ENCODE data around the gene EID3. TPM values are rescaled to one million over a fixed set of nuclear protein-coding genes. Genes with fewer than 3 reads are reported as not detected.
"Not testable (repeated sequence)": the region's sequence is repeated elsewhere in the genome, so short reads cannot be mapped to it uniquely, and the experiment has no call there.

EID3 gene
- total and polyA plus RNA-seq, 12 donors: 0.48 to 1.8 (median 1.0) TPM

DNA sequence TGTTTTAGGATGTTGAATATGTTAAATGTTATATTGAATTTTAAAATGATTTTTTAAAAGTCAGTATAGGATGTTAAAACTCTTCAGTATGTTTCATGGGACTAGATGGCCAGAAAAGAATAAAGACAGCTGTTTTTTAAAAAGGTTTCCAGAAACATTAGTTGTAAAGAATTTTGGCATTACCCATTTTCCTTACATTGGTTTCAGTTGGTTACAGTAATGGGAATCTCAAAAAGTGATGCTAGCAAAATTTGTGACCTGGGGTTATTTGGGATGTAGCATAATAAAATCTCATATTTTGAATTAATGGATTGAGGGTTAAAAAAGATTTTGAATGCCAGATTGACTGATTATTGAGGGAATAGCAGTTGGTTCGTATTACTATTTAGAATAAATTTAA is 25.3 kb downstream of the EID3 start:
- H3K36me3 ChIP-seq: peaks cover 0 to 100% (median 58%) of the 10 kb centered on the region in 9 donors

GRCh38 chr12:104329707-104330532 is 26.4 kb downstream of the EID3 start:
- Histone ChIP-seq H3K4me3 (no peak overlapping the region), H3K36me3 (peaks cover 0 to 100% (median 62%) of the 10 kb centered on the region in 9 donors), H3K27ac (no peak overlapping the region), H3K4me1 (no peaks in the 10 kb centered on the region), H3K9me3 (no peaks in the 10 kb centered on the region), H3K27me3 (no peaks in the 10 kb centered on the region)
- ATAC-seq: no peak
- TF ChIP-seq, protein P1, sequence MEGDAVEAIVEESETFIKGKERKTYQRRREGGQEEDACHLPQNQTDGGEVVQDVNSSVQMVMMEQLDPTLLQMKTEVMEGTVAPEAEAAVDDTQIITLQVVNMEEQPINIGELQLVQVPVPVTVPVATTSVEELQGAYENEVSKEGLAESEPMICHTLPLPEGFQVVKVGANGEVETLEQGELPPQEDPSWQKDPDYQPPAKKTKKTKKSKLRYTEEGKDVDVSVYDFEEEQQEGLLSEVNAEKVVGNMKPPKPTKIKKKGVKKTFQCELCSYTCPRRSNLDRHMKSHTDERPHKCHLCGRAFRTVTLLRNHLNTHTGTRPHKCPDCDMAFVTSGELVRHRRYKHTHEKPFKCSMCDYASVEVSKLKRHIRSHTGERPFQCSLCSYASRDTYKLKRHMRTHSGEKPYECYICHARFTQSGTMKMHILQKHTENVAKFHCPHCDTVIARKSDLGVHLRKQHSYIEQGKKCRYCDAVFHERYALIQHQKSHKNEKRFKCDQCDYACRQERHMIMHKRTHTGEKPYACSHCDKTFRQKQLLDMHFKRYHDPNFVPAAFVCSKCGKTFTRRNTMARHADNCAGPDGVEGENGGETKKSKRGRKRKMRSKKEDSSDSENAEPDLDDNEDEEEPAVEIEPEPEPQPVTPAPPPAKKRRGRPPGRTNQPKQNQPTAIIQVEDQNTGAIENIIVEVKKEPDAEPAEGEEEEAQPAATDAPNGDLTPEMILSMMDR (IDR thresholded peaks at IDR 0.05): no peak
- 88 to 95% methylated on average over 5 of the region's 5 CpGs for WGBS, 2 donors
- DNase-seq: no peak
- intact Hi-C loops (cut with DNase I): no loop called here

More for the DNA sequence above, 25.3 kb downstream of the EID3 start:
- ATAC-seq (no peak), DNase-seq (no peak)
- H3K27ac ChIP-seq: no peak overlapping the region
- intact Hi-C loops (cut with DNase I): no loop called here
- H3K4me3 ChIP-seq: no peak overlapping the region
- TF ChIP-seq, protein P1 (IDR thresholded peaks at IDR 0.05): no peak
- no peaks in the 10 kb centered on the region for H3K9me3 ChIP-seq
- no peaks in the 10 kb centered on the region for H3K4me1 ChIP-seq
- no peaks in the 10 kb centered on the region for H3K27me3 ChIP-seq
- WGBS, 2 donors: 97 to 98% methylated on average over 1 of the region's 1 CpG

DNA sequence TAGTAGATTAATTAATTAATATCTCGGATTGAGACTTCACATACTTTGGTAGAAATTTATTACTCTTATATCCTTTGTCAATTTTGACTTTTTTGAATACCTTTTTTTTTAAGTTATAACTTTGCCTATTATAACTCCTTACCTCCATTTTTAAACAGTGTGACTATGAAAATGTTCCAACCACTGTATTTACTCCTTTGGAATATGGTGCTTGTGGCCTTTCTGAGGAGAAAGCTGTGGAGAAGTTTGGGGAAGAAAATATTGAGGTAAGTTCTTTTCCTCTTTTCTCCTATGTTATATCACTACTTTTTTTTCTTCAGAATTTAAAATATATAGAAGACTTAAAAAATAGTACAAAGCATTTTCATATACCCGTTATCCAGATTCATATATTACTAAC is 27.8 kb downstream of the EID3 start:
- WGBS, 2 donors: 93 to 94% methylated on average over 2 of the region's 2 CpGs
- ATAC-seq: no peak

DNA sequence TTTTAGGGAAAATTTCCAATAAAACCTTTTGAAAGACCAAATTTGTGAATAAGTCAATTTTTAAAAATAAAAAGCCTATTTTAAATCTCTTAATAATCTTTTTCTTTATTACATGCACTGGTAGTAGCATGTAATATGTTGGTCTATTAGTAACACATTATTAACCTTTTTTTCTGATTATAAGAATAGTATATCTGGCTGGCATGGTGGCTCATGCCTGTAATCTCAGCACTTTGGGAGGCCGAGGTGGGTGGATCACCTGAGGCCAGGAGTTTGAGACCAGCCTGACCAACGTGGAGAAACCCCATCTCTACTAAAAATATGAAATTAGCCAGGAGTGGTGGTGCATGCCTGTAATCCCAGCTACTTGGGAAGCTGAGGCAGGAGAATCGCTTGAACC is 28.7 kb downstream of the EID3 start:
- ATAC-seq; DNase-seq; intact Hi-C loops (cut with DNase I): not testable (repeated sequence)

More for the DNA sequence above, 27.8 kb downstream of the EID3 start:
- Histone ChIP-seq H3K36me3 (peaks cover 0 to 100% (median 60%) of the 10 kb centered on the region in 9 donors), H3K27me3 (no peaks in the 10 kb centered on the region), H3K27ac (no peak overlapping the region), H3K9me3 (no peaks in the 10 kb centered on the region), H3K4me1 (no peaks in the 10 kb centered on the region), H3K4me3 (no peak overlapping the region)
- no peak for DNase-seq
- intact Hi-C loops (cut with DNase I): no loop called here
- TF ChIP-seq, protein P1 (IDR thresholded peaks at IDR 0.05): no peak

GRCh38 chr12:104333692-104334255 is 30.2 kb downstream of the EID3 start:
- DNase-seq (no peak), ATAC-seq (no peak)
- TF ChIP-seq, protein P1 (IDR thresholded peaks at IDR 0.05): no peak
- H3K36me3 ChIP-seq: peaks cover 0 to 100% (median 58%) of the 10 kb centered on the region in 9 donors
- no peaks in the 10 kb centered on the region for H3K9me3 ChIP-seq
- intact Hi-C loops (cut with DNase I): no loop called here
- H3K27me3 ChIP-seq: no peaks in the 10 kb centered on the region
- WGBS, 2 donors: 48 to 73% methylated on average over 1 of the region's 1 CpG
- H3K27ac ChIP-seq: no peak overlapping the region
- no peak overlapping the region for H3K4me3 ChIP-seq
- H3K4me1 ChIP-seq: no peaks in the 10 kb centered on the region

More for the DNA sequence above, 28.7 kb downstream of the EID3 start:
- not testable (repeated sequence) for H3K9me3 ChIP-seq, H3K4me3 ChIP-seq, H3K27ac ChIP-seq, H3K27me3 ChIP-seq, H3K4me1 ChIP-seq
- 88 to 93% methylated on average over 3 of the region's 3 CpGs for WGBS, 2 donors
- peaks cover 0 to 100% (median 59%) of the 10 kb centered on the region in 9 donors for H3K36me3 ChIP-seq
